ENCODE measurements around the gene SDC4.

Gene SDC4

GRCh38 chr20:45347936-45348778, at the start of gene SDC4:
Gene SDC4, minus strand, starts transcription at chr20:45348424. Its CDS starts 40 bp downstream, at chr20:45348384.
- peak; percentile 38 to 58 for DNase-seq (ENCODE audit: low read depth in 1 of 2, low spot score in 1 of 2)

GRCh38 chr20:45395114-45395415, 46.8 kb upstream of the SDC4 start:
- no peak for DNase-seq (ENCODE audit: low read depth in 1 of 2, low spot score in 1 of 2)

GRCh38 chr20:45394221-45395113, 46.2 kb upstream of the SDC4 start:
- no peak for DNase-seq (ENCODE audit: low read depth in 1 of 2, low spot score in 1 of 2)

GRCh38 chr20:45392733-45393132, 44.5 kb upstream of the SDC4 start:
- no peak for DNase-seq (ENCODE audit: low read depth in 1 of 2, low spot score in 1 of 2)

GRCh38 chr20:45391559-45391958, 43.3 kb upstream of the SDC4 start:
- DNase-seq (ENCODE audit: low read depth in 1 of 2, low spot score in 1 of 2): no peak

- no peak for DNase-seq (ENCODE audit: low read depth in 1 of 2, low spot score in 1 of 2)
These were observed 42.7 kb upstream of the SDC4 start for GRCh38 chr20:45390931-45391330.

- DNase-seq (ENCODE audit: low read depth in 1 of 2, low spot score in 1 of 2): no peak
These were observed 39.0 kb upstream of the SDC4 start for GRCh38 chr20:45387274-45387673.

- no peak for DNase-seq (ENCODE audit: low read depth in 1 of 2, low spot score in 1 of 2)
These were observed 30.0 kb upstream of the SDC4 start, which contains the start of gene TP53TG5 for GRCh38 chr20:45378191-45378590. Gene TP53TG5, minus strand, starts transcription at chr20:45378325. Its CDS starts 89 bp downstream, at chr20:45378236.

- DNase-seq (ENCODE audit: low read depth in 1 of 2, low spot score in 1 of 2): no peak
These were observed 29.0 kb upstream of the SDC4 start for GRCh38 chr20:45377269-45377668.

- no peak for DNase-seq (ENCODE audit: low read depth in 1 of 2, low spot score in 1 of 2)
These were observed 26.7 kb upstream of the SDC4 start for GRCh38 chr20:45374966-45375365.

- DNase-seq (ENCODE audit: low read depth in 1 of 2, low spot score in 1 of 2): no peak
These were observed 25.9 kb upstream of the SDC4 start for GRCh38 chr20:45374101-45374467.

GRCh38 chr20:45373353-45374100, 25.3 kb upstream of the SDC4 start:
- DNase-seq (ENCODE audit: low read depth in 1 of 2, low spot score in 1 of 2): peak; percentile 79 to 84

- no peak for DNase-seq (ENCODE audit: low read depth in 1 of 2, low spot score in 1 of 2)
These were observed 24.6 kb upstream of the SDC4 start for GRCh38 chr20:45372646-45373352.

GRCh38 chr20:45372241-45372640, 24.0 kb upstream of the SDC4 start:
- no peak for DNase-seq (ENCODE audit: low read depth in 1 of 2, low spot score in 1 of 2)

- DNase-seq (ENCODE audit: low read depth in 1 of 2, low spot score in 1 of 2): no peak
These were observed 22.4 kb upstream of the SDC4 start for GRCh38 chr20:45370571-45371160.

- DNase-seq (ENCODE audit: low read depth in 1 of 2, low spot score in 1 of 2): no peak
These were observed 20.2 kb upstream of the SDC4 start for GRCh38 chr20:45368221-45368980.

- no peak for DNase-seq (ENCODE audit: low read depth in 1 of 2, low spot score in 1 of 2)
These were observed 18.9 kb upstream of the SDC4 start for GRCh38 chr20:45367126-45367525.

GRCh38 chr20:45366631-45367030, 18.4 kb upstream of the SDC4 start:
- no peak for DNase-seq (ENCODE audit: low read depth in 1 of 2, low spot score in 1 of 2)

- DNase-seq (ENCODE audit: low read depth in 1 of 2, low spot score in 1 of 2): no peak
These were observed 18.0 kb upstream of the SDC4 start for GRCh38 chr20:45366192-45366591.

Measured in stimulated activated CD4-positive, alpha-beta T cell treated with anti-CD3 and anti-CD28 coated beads, Interleukin-15, amount 100 ng/mL, for 1 hour (primary cell).